H1 (cell line): ENCODE data around the gene FOXL1. TPM values are rescaled to one million over a fixed set of nuclear protein-coding genes. Genes with fewer than 3 reads are reported as not detected.

ENCODE experiments used
- MAFK ChIP-seq: IDR thresholded peaks from 2 replicates; pipeline ENCODE4 v1.6.1; 2012; ENCODE audit warnings: low read depth, mild to moderate bottlenecking, improper control_type of control experiment, low read length
- NRF1 ChIP-seq: IDR thresholded peaks from 2 replicates; pipeline ENCODE4 v1.6.1; 2011; ENCODE audit warnings: mild to moderate bottlenecking, low read depth, low read length, improper control_type of control experiment
- POLR2AphosphoS5 ChIP-seq: IDR thresholded peaks from 2 replicates; pipeline ENCODE4 v1.6.1; 2011; ENCODE audit warnings: low read depth, low read length
- polyA plus RNA-seq, 7 experiments: library from polyadenylated mRNA; depleted of rRNA in 3 of 7; stranded (reverse) in 5 of 7; unstranded in 2 of 7; fragments of >200 nt in 5 of 7; fragments of 200-250 nt in 2 of 7; gene quantifications; 1 replicate in 5 of 7; 2 replicates in 1 of 7; 4 replicates in 1 of 7; pipeline versions ENCODE4 v1.2.1 to v1.2.3, GENCODE V29; 2011 to 2013; ENCODE audit warnings: missing spikeins in 2 of 7, mixed read lengths in 2 of 7
- total RNA-seq: library from RNA; stranded (reverse); fragmentation: NEBNext Ultra II Directional; extraction: Animal tissue kit (Norgen Biotek cat#: 25700); gene quantifications from 2 replicates; pipeline ENCODE4 v1.2.1, GENCODE V29; 2021

Gene FOXL1
- total and polyA plus RNA-seq, 2 of the 8 experiments (the other 6 are each of a cell fraction or from before 2014, with no cell fraction given): 0.03 TPM; not detected in 1

GRCh38 chr16:86593913-86594620 lies 15.7 kb downstream of the FOXL1 start (continued):
- TF ChIP-seq POLR2AphosphoS5 (no peak), MAFK (no peak), NRF1 (no peak)
